GM08714 (cell line): ENCODE data around the gene FAM234B.

Experiments
- H3K4me3 ChIP-seq: fragments of 200-500 bp; sonication (Bioruptor generic); 2 replicates; pipeline ENCODE4 v1.5.1; 2014; ENCODE audit warnings: mild to moderate bottlenecking, low read length, inconsistent platforms
- ZNF274 ChIP-seq: IDR thresholded peaks from 2 replicates; pipeline ENCODE4 v1.6.1; 2012; ENCODE audit warnings: mild to moderate bottlenecking, low read depth, low read length

The FAM234B gene

GRCh38 chr12:13044002-13044905 lies at the start of gene FAM234B:
TSS of gene FAM234B (plus strand) at chr12:13044381. CDS start at chr12:13044404, 23 bp downstream.
- H3K4me3 ChIP-seq, result peak within 1 kb of the TSS; percentile 80

GRCh38 chr12:12995088-12995487 lies 49.1 kb upstream of the FAM234B start:
- no peak for TF ChIP-seq ZNF274
- no peak overlapping the region for H3K4me3 ChIP-seq

More at GRCh38 chr12:13044002-13044905, at the start of gene FAM234B:
- TF ChIP-seq ZNF274, result no peak

- H3K4me3 ChIP-seq, result no peak overlapping the region
- no peak for TF ChIP-seq ZNF274
Observed at GRCh38 chr12:12996209-12996608, 48.0 kb upstream of the FAM234B start.

- no peak overlapping the region for H3K4me3 ChIP-seq
- no peak for TF ChIP-seq ZNF274
Observed at GRCh38 chr12:12997156-12997555, 47.0 kb upstream of the FAM234B start.

- H3K4me3 ChIP-seq, result no peak overlapping the region
- TF ChIP-seq ZNF274, result no peak
Observed at GRCh38 chr12:12997734-12998133, 46.4 kb upstream of the FAM234B start.

- no peak for TF ChIP-seq ZNF274
- no peak overlapping the region for H3K4me3 ChIP-seq
Observed at GRCh38 chr12:12998248-12998647, 45.9 kb upstream of the FAM234B start.

- TF ChIP-seq ZNF274, result no peak
Observed at GRCh38 chr12:12999271-12999958, 44.8 kb upstream of the FAM234B start.

GRCh38 chr12:12999959-13000615 lies 44.1 kb upstream of the FAM234B start, which contains the start of gene HEBP1:
TSS of gene HEBP1 (minus strand) at chr12:13000265. CDS start at chr12:13000114, 151 bp downstream.
- H3K4me3 ChIP-seq, result peak within 1 kb of the TSS; percentile 52
- no peak for TF ChIP-seq ZNF274

More at GRCh38 chr12:12999271-12999958, 44.8 kb upstream of the FAM234B start:
- peak overlapping the region; percentile 46; the same call in 1 of the 2 replicates for H3K4me3 ChIP-seq

- no peak for TF ChIP-seq ZNF274
- H3K4me3 ChIP-seq, result peak overlapping the region; percentile 52
Observed at GRCh38 chr12:13000616-13000924, 43.6 kb upstream of the FAM234B start.

GRCh38 chr12:13000925-13001774 lies 43.0 kb upstream of the FAM234B start:
- H3K4me3 ChIP-seq, result peak overlapping the region; percentile 52
- no peak for TF ChIP-seq ZNF274

GRCh38 chr12:13001775-13002040 lies 42.5 kb upstream of the FAM234B start:
- H3K4me3 ChIP-seq, result no peak overlapping the region; the same call in 1 of the 2 replicates
- no peak for TF ChIP-seq ZNF274

GRCh38 chr12:13002301-13003097 lies 41.7 kb upstream of the FAM234B start:
- H3K4me3 ChIP-seq, result no peak overlapping the region
- no peak for TF ChIP-seq ZNF274

- TF ChIP-seq ZNF274, result no peak
- H3K4me3 ChIP-seq, result no peak overlapping the region
Observed at GRCh38 chr12:13004361-13004760, 39.8 kb upstream of the FAM234B start.
